ENCODE data around the gene ZSCAN29.
A peak's percentile ranks its signal among the peaks of the same experiment; 100 is the strongest.
"Not testable (repeated sequence)": the region's sequence is repeated elsewhere in the genome, so short reads cannot be mapped to it uniquely, and the experiment has no call there.

Gene ZSCAN29

GRCh38 chr15:43370975-43371974, at the start of gene ZSCAN29, which contains the start of gene TUBGCP4:
ZSCAN29 (minus strand) TSS chr15:43371043; CDS start chr15:43369913, 1,130 bp downstream.
TUBGCP4 (plus strand) TSS chr15:43371101; CDS start chr15:43371355, 254 bp downstream.
- DNase-seq: peak; percentile 79 to 84

GRCh38 chr15:43420435-43420834, 49.6 kb upstream of the ZSCAN29 start:
- no peak for DNase-seq

- DNase-seq: no peak
Measured at GRCh38 chr15:43414196-43414595, 43.4 kb upstream of the ZSCAN29 start.

GRCh38 chr15:43412096-43412495, 41.3 kb upstream of the ZSCAN29 start:
- no peak for DNase-seq

- DNase-seq: no peak
Measured at GRCh38 chr15:43410572-43411214, 39.9 kb upstream of the ZSCAN29 start.

- DNase-seq: no peak
Measured at GRCh38 chr15:43408789-43409188, 37.9 kb upstream of the ZSCAN29 start.

GRCh38 chr15:43406808-43407207, 36.0 kb upstream of the ZSCAN29 start:
- DNase-seq: no peak

- no peak for DNase-seq
Measured at GRCh38 chr15:43406189-43406588, 35.3 kb upstream of the ZSCAN29 start.

GRCh38 chr15:43404130-43404529, 33.3 kb upstream of the ZSCAN29 start:
- no peak for DNase-seq

GRCh38 chr15:43403616-43404015, 32.8 kb upstream of the ZSCAN29 start:
- no peak for DNase-seq

- no peak for DNase-seq
Measured at GRCh38 chr15:43402255-43402654, 31.4 kb upstream of the ZSCAN29 start.

- not testable (repeated sequence) for DNase-seq
Measured at GRCh38 chr15:43393592-43393991, 22.7 kb upstream of the ZSCAN29 start.

- no peak for DNase-seq
Measured at GRCh38 chr15:43390723-43391122, 19.9 kb upstream of the ZSCAN29 start.

GRCh38 chr15:43383070-43383469, 12.2 kb upstream of the ZSCAN29 start:
- DNase-seq: no peak

GRCh38 chr15:43382310-43382709, 11.5 kb upstream of the ZSCAN29 start:
- no peak for DNase-seq

- no peak for DNase-seq
Measured at GRCh38 chr15:43378601-43379000, 7.8 kb upstream of the ZSCAN29 start.

- peak; percentile 33 to 40 for DNase-seq
Measured at GRCh38 chr15:43376017-43376705, 5.3 kb upstream of the ZSCAN29 start.

- DNase-seq: peak in 1 of 2 donors; percentile 18
Measured at GRCh38 chr15:43370310-43370974, 401 bp downstream of the ZSCAN29 start.

GRCh38 chr15:43361313-43361903, 9.4 kb downstream of the ZSCAN29 start:
- no peak for DNase-seq

- DNase-seq: no peak
Measured at GRCh38 chr15:43360821-43361220, 10.0 kb downstream of the ZSCAN29 start.

- DNase-seq: no peak
Measured at GRCh38 chr15:43352693-43353382, 18.0 kb downstream of the ZSCAN29 start.

GRCh38 chr15:43347114-43347513, 23.7 kb downstream of the ZSCAN29 start:
- no peak for DNase-seq

All from stimulated activated CD4-positive, alpha-beta T cell treated with anti-CD3 and anti-CD28 coated beads, Interleukin-2, amount 100 ng/mL, for 24 hours (primary cell).